Loucy (cell line): ENCODE results near the gene ABT1.

Experiments
- EZH2phosphoT487 ChIP-seq: fragments of 200-600 bp; IDR thresholded peaks from 2 replicates; pipeline ENCODE4 v1.6.1; 2018; ENCODE audit warnings: antibody characterized with exemption, mild to moderate bottlenecking, moderate library complexity, borderline replicate concordance
- TF ChIP-seq, protein P1 (sequence below): fragments of 200-600 bp; sonication (generic); conservative IDR thresholded peaks from 2 replicates; pipeline ENCODE4 v1.5.1; 2014; ENCODE audit warnings: mild to moderate bottlenecking, antibody characterized with exemption, low read length

DNA sequence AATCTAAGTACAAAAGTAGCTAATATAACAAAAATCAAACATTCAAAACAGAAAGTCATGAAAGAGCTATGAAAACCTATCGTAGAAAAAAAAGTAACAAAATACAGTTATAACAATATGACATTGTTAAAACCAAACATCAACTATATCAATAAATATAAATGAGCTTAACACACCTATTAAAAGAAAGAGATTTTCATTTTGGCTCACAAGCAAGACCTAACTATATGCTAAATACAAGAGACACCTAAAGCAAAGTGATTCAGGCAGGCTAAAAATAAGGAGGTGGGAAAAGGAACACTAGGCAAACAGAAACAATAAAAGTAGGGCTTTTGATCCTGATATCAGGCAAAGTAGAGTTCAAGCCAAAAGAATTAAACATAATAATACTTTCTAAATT, 49.3 kb downstream of the ABT1 start:
- TF ChIP-seq, protein P1, sequence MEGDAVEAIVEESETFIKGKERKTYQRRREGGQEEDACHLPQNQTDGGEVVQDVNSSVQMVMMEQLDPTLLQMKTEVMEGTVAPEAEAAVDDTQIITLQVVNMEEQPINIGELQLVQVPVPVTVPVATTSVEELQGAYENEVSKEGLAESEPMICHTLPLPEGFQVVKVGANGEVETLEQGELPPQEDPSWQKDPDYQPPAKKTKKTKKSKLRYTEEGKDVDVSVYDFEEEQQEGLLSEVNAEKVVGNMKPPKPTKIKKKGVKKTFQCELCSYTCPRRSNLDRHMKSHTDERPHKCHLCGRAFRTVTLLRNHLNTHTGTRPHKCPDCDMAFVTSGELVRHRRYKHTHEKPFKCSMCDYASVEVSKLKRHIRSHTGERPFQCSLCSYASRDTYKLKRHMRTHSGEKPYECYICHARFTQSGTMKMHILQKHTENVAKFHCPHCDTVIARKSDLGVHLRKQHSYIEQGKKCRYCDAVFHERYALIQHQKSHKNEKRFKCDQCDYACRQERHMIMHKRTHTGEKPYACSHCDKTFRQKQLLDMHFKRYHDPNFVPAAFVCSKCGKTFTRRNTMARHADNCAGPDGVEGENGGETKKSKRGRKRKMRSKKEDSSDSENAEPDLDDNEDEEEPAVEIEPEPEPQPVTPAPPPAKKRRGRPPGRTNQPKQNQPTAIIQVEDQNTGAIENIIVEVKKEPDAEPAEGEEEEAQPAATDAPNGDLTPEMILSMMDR: no peak
- TF ChIP-seq EZH2phosphoT487: no peak
